Measurements from ENCODE around the gene CYP27A1.

DNA sequence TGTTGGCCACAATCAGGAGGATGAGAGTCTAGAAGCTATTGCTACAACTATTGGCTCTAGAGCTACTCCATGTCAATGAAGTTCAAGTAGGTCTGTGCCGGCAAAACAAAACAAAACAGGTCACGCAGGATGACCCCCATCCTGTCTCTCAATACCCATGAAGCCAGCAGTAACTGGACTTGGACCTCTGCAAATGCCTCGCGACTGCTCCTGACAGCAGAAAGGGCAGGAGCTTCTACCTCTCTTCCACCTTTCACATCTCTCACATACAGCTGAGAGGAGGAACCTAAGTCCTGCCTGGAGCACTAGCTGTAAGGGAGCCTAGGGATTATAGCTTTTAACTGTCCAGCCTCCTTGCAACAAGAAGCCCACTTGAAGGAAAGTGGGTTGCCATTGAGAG is 33.7 kb downstream of the CYP27A1 start:
- TF ChIP-seq BACH2 (CRISPR knock-in tag; IDR thresholded peaks at IDR 0.05; ENCODE audit: borderline replicate concordance) (no peak), SNAI2 (CRISPR knock-in tag; IDR thresholded peaks at IDR 0.05) (no peak)

Data from SK-N-SH treated with all-trans-retinoic acid at 6 μM for 48 hours (cell line).